ENCODE measurements around the gene USP7. TPM values are rescaled to one million over a fixed set of nuclear protein-coding genes. Genes with fewer than 3 reads are reported as not detected.
"Not testable (repeated sequence)": the region's sequence is repeated elsewhere in the genome, so short reads cannot be mapped to it uniquely, and the experiment has no call there.

The USP7 gene
- total RNA-seq, 1 experiment from 2014 or later = 73.8 TPM

GRCh38 chr16:8877894-8878522 lies 85.7 kb downstream of the USP7 start:
- Histone ChIP-seq H3K9ac (ENCODE audit: low read length) (peak overlapping the region; percentile 34; the same call in 1 of the 2 replicates), H3F3A (ENCODE audit: low read length, unreplicated experiment) (no peaks in the 10 kb centered on the region), H3K36me3 (ENCODE audit: low read depth, low read length) (no peaks in the 10 kb centered on the region), H3K9me2 (replicated peaks; ENCODE audit: low read length) (no peaks in the 10 kb centered on the region), H4K20me1 (ENCODE audit: low read length) (no peaks in the 10 kb centered on the region), H3K4me1 (ENCODE audit: insufficient read depth, low read length) (peaks cover 16% of the 10 kb centered on the region), H3K27ac (ENCODE audit: low read length) (peak overlapping the region; percentile 83), H2AFZ (ENCODE audit: low read length) (0 out of 2 replicates have a peak overlapping the region, but pooled peaks have one; percentile 52), H3K4me3 (ENCODE audit: low read length) (no peak overlapping the region), H3K4me2 (ENCODE audit: low read length) (peak overlapping the region; percentile 62), H3K27me3 (ENCODE audit: low read length) (no peaks in the 10 kb centered on the region), H3K79me2 (ENCODE audit: low read length) (no peaks in the 10 kb centered on the region), H3K9me3 (ENCODE audit: low read length) (no peaks in the 10 kb centered on the region)
- ChIA-PET CTCF (no interaction called here), POLR2A (ENCODE audit: unreplicated experiment) (no interaction called here)
- TF ChIP-seq EZH2 (IDR thresholded peaks at IDR 0.05; ENCODE audit: low read length, unreplicated experiment) (no peak), EZH2phosphoT487 (IDR thresholded peaks at IDR 0.05; ENCODE audit: borderline replicate concordance, low read length) (no peak), CTCF (conservative IDR thresholded peaks at IDR 0.05; ENCODE audit: low read depth, low read length) (no peak)
- intact Hi-C loops (cut with micrococcal nuclease) = no loop called here
- no TSS peak for BruUV-seq (replicated peaks)
- DNase-seq = peak; percentile 59
- peak; percentile 36 for ATAC-seq

- DNase-seq; H3K27me3 ChIP-seq (ENCODE audit: low read length); H3K79me2 ChIP-seq (ENCODE audit: low read length); H3K4me2 ChIP-seq (ENCODE audit: low read length); H3K27ac ChIP-seq (ENCODE audit: low read length); H3F3A ChIP-seq (ENCODE audit: low read length, unreplicated experiment); H3K36me3 ChIP-seq (ENCODE audit: low read depth, low read length); POLR2A ChIA-PET (ENCODE audit: unreplicated experiment); H3K4me3 ChIP-seq (ENCODE audit: low read length); BruUV-seq (replicated peaks); ATAC-seq; H3K9ac ChIP-seq (ENCODE audit: low read length); CTCF ChIA-PET; H3K9me3 ChIP-seq (ENCODE audit: low read length); intact Hi-C loops (cut with micrococcal nuclease); H4K20me1 ChIP-seq (ENCODE audit: low read length); H2AFZ ChIP-seq (ENCODE audit: low read length); H3K9me2 ChIP-seq (replicated peaks; ENCODE audit: low read length): not testable (repeated sequence)
- peaks cover 26% of the 10 kb centered on the region for H3K4me1 ChIP-seq (ENCODE audit: insufficient read depth, low read length)
Measured at GRCh38 chr16:8875317-8875716, 88.4 kb downstream of the USP7 start.

GRCh38 chr16:8874388-8874787 lies 89.3 kb downstream of the USP7 start:
- H3K27ac ChIP-seq (ENCODE audit: low read length) = no peak overlapping the region
- intact Hi-C loops (cut with micrococcal nuclease) = no loop called here
- POLR2A ChIA-PET (ENCODE audit: unreplicated experiment) = no interaction called here
- no peaks in the 10 kb centered on the region for H3K27me3 ChIP-seq (ENCODE audit: low read length)
- CTCF ChIA-PET = no interaction called here
- no TSS peak for BruUV-seq (replicated peaks)
- H3F3A ChIP-seq (ENCODE audit: low read length, unreplicated experiment) = peaks cover 5% of the 10 kb centered on the region
- ATAC-seq = no peak
- no peaks in the 10 kb centered on the region for H3K79me2 ChIP-seq (ENCODE audit: low read length)
- no peak overlapping the region for H3K9ac ChIP-seq (ENCODE audit: low read length)
- H3K4me2 ChIP-seq (ENCODE audit: low read length) = no peak overlapping the region
- no peaks in the 10 kb centered on the region for H3K36me3 ChIP-seq (ENCODE audit: low read depth, low read length)
- H4K20me1 ChIP-seq (ENCODE audit: low read length) = no peaks in the 10 kb centered on the region
- H3K4me1 ChIP-seq (ENCODE audit: insufficient read depth, low read length) = peaks cover 28% of the 10 kb centered on the region
- TF ChIP-seq EZH2 (IDR thresholded peaks at IDR 0.05; ENCODE audit: low read length, unreplicated experiment) = no peak
- TF ChIP-seq EZH2phosphoT487 (IDR thresholded peaks at IDR 0.05; ENCODE audit: borderline replicate concordance, low read length) = no peak
- no peak for TF ChIP-seq CTCF (conservative IDR thresholded peaks at IDR 0.05; ENCODE audit: low read depth, low read length)
- no peak overlapping the region for H3K4me3 ChIP-seq (ENCODE audit: low read length)
- no peak overlapping the region for H2AFZ ChIP-seq (ENCODE audit: low read length)
- H3K9me2 ChIP-seq (replicated peaks; ENCODE audit: low read length) = no peaks in the 10 kb centered on the region
- H3K9me3 ChIP-seq (ENCODE audit: low read length) = no peaks in the 10 kb centered on the region
- DNase-seq = no peak

- H3F3A ChIP-seq (ENCODE audit: low read length, unreplicated experiment); ATAC-seq; DNase-seq; H2AFZ ChIP-seq (ENCODE audit: low read length); H3K27me3 ChIP-seq (ENCODE audit: low read length); H3K27ac ChIP-seq (ENCODE audit: low read length); CTCF ChIA-PET; H4K20me1 ChIP-seq (ENCODE audit: low read length); H3K9me2 ChIP-seq (replicated peaks; ENCODE audit: low read length); H3K9me3 ChIP-seq (ENCODE audit: low read length); intact Hi-C loops (cut with micrococcal nuclease); H3K36me3 ChIP-seq (ENCODE audit: low read depth, low read length); BruUV-seq (replicated peaks); POLR2A ChIA-PET (ENCODE audit: unreplicated experiment); H3K9ac ChIP-seq (ENCODE audit: low read length); H3K79me2 ChIP-seq (ENCODE audit: low read length); H3K4me3 ChIP-seq (ENCODE audit: low read length); H3K4me2 ChIP-seq (ENCODE audit: low read length): not testable (repeated sequence)
- peaks cover 25% of the 10 kb centered on the region for H3K4me1 ChIP-seq (ENCODE audit: insufficient read depth, low read length)
Measured at GRCh38 chr16:8873866-8874195, 89.9 kb downstream of the USP7 start.
